GM21825 (cell line): ENCODE measurements around the gene EIF6.

Experiments
- ATAC-seq: cut with Tn5 transposase; IDR thresholded peaks from one replicate; pipeline ENCODE4 v1.9.1; 2021; ENCODE audit warnings: mild to moderate bottlenecking, moderate library complexity; ENCODE audit not compliant: unreplicated experiment

Gene EIF6

DNA sequence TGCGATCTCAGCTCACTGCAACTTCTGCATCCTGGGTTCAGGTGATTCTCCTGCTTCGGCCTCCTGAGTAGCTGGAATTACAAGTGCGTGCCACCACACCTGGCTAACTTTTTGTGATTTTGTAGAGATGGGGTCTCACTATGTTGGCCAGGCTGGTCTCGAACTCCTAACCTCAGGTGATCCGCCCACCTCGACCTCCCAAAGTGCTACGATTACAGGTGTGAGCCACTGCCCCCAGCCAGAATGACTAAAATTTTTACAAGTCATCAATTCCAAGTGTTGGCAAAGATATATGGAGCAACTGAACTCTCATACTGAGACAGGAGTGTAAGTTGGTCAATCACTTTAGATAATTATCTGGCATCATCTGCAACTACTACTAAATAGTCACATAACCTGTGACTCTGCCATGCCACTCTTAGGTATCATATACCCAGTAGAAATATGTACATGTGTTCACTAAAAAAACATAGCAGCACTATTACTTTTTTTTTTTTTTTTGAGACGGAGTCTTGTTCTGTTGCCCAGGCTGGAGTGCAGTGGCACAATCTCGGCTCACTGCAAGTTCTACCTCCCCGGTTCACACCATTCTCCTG, 3.0 kb downstream of the EIF6 start:
- ATAC-seq: no peak

DNA sequence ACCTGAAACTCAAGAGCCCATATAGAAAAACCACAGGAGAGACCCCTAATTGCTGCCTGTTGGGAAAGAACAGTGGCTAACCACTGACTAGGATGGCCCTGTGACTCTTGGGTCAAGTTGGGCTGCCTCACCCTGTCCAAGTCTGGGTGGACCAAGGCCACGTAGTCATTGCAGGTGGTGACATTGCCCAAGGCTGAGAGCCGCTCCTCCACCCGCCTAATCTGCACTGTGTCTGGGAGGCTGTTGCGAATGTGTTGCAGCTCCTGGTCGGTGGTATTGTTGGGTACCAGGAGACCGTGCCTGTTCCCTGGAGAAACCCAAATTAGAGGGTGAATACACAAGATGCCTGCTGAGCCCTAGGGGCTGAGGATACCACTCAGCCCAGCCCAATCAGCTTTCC, 4.0 kb downstream of the EIF6 start:
- no peak for ATAC-seq

DNA sequence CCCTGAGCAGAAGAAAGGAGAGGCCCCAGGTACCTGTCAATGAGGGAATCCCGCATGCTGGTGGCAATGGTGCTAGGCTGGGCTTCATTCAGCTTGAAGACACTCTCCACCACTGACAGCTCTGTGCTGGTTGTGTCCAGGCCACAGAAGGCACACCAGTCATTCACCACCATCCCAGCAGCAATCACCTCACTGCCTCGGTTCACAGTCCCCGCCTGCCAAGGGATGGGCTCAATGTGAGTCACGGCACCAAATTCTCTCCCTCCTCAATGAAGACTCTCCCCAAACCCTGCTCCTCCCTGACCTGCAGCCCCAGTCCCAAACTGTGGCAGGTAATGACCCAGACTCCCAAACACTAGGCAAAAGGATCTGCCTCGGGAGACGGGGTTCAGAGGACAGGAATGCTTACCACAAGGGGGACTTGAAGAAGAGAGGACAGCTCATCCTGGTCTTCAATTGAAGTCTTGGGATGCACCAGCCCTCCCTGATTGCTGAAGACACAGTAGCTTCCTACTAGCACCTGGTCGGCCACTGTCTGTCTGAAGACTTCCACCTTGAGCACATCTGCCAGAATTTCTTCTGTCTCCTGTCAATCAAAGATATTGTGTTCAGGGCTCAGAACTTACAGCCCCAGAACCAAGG, 4.9 kb downstream of the EIF6 start:
- no peak for ATAC-seq

DNA sequence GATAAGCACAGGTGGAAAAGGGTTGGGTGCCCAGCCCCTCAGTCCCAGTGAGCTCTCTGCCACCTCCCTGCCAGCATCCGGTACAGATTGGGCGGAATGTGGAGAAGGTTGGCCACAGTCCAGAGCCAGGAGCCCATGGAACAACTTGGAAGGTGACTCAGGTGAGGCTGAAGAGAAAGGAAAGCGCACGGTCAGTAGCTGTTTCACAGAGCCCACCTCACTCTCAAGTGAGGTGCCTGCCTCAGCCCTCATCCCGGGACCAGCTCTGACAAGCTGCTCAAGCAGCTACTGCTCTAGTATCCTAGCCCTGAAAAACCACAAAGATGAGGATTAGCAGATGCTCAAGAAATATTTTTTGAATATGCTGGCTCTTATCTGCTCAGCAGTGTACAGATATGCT, 5.5 kb downstream of the EIF6 start:
- no peak for ATAC-seq

DNA sequence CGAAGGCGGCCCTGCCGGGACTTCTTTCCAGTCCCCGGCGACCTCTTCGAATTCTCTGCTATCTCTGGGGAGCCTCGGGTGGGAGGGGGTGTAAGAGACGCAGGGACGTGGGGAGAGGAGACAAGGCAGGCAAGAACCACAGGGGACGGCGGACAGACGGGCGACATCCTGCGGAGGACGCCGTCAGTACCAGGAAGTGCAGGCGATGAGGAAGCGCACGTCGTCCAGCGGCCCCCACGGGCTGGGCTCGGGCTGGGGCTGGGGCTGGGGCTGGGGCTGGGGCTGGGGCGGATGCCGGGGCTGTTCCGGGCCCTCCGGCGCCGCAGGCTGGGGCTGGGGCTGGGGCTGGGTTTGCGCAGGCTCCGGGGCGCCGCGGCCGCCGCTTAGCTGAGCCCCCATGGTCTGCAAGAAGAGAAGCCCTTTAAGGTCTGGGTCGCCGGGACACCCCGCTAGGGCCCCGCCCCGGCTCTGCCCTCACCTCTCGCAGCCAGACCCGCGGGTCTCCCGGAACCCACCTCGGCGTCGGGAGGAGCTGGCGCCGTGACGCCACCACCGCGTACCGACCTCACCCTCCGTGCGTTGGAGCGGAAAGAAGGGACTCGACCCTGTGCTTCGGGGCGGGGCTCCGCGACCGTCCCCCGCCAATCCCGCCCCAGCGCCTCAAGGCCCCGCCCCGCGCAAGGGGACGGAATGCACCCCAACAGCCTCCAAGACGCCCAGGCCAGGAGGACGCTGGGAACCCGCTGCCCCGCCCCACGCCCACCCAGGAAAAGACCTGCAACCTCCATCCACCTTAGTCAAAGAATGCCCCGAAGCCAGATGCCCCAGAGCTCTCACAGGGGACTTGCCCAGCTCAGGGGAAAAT, 6.8 kb downstream of the EIF6 start, which contains the start of gene MMP24OS:
Gene MMP24OS, minus strand, starts transcription at position 592 of the 865 bp plus-strand sequence. Its CDS starts 193 bp downstream, at position 399.
- peak; percentile 83 for ATAC-seq

DNA sequence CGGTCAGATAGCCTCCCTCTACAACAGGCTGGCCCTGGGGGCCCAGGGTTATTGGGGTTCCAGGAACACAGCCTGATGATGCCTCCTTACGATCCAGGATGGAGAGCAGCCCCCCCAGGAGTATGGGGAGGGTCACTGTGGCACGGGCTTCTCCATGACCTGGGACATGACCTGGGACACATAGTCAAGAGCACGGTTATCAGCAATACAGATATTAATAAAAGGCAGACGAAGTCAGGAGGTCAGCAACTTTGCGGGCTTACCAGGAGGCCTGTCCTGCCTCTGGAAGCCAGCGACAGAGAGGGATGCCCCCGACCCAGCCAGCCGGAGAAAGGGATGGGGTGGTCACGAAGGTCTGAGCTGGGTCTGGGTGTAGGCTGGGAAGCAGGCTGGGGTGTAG, 7.4 kb downstream of the EIF6 start:
- ATAC-seq: no peak

DNA sequence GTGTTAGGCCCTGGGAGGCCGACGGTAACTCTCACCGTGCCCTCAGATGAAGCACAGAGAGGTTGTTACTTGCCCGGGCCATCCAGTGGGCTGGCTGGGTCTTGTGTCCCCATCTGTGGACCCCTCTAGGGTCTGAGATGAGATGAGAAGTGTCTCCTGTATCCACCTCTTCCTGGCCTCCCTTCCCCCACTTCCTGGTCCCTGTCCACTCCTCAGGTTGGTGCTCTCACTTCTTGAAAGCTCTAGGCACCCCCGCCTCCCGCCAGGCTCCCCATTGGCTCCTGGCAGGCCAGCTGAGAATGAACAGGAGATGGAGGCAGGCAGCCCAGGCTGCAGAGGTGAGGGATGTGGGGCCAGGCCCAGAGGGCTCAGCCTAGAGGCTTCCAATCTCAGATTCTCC, 8.2 kb downstream of the EIF6 start:
- ATAC-seq: no peak

DNA sequence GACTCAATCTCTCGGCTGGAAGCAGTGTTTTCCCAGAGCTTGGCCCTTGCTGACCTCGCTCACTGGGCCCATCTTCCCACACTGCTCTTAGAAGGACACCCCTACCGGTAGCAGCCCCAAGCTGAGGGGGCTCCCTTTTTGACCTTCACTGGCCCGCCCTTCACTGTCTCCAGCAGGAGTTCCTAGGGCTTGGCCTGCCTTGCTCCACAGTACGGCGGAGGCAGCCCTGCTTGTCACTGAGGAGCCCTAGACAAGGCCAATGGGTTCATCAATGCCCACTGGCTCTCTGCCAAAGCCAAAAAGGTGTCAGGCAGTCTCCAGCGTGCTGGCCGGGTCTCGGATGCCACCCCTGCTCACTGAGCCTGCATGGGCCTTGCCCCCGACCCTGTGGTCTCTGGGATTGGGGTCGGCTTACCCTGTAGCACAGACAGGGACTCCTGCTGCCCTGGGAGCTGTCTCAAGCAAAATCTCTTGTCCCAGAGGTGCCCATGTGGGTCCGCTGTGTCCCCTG, 8.8 kb downstream of the EIF6 start:
- ATAC-seq: no peak

DNA sequence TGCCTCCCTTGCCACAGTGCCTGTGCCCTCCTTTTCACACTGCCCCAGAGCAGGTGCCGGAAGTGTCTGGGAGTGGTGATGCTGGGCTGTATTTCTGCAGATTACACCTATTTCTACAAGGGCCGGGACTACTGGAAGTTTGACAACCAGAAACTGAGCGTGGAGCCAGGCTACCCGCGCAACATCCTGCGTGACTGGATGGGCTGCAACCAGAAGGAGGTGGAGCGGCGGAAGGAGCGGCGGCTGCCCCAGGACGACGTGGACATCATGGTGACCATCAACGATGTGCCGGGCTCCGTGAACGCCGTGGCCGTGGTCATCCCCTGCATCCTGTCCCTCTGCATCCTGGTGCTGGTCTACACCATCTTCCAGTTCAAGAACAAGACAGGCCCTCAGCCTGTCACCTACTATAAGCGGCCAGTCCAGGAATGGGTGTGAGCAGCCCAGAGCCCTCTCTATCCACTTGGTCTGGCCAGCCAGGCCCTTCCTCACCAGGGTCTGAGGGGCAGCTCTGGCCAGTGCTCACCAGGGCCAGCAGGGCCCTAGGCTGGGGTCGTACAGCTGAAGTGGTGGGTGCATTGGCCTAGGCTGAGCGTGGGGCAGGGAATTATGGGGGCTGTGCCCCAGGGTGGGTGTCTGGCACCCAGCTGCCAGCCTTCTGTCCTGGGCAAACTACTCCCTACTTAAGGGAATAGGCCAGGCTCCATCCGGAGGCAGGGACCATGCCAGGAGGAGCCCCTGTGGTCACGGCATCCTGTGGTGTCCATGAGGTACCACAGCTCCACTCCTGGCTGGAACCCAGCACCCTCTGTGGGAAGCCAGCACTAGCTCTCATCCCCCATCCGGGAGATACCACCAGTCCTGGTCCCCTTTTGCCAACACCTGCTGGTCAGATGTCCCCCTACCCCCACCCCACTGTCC, 10.1 kb downstream of the EIF6 start:
- no peak for ATAC-seq

DNA sequence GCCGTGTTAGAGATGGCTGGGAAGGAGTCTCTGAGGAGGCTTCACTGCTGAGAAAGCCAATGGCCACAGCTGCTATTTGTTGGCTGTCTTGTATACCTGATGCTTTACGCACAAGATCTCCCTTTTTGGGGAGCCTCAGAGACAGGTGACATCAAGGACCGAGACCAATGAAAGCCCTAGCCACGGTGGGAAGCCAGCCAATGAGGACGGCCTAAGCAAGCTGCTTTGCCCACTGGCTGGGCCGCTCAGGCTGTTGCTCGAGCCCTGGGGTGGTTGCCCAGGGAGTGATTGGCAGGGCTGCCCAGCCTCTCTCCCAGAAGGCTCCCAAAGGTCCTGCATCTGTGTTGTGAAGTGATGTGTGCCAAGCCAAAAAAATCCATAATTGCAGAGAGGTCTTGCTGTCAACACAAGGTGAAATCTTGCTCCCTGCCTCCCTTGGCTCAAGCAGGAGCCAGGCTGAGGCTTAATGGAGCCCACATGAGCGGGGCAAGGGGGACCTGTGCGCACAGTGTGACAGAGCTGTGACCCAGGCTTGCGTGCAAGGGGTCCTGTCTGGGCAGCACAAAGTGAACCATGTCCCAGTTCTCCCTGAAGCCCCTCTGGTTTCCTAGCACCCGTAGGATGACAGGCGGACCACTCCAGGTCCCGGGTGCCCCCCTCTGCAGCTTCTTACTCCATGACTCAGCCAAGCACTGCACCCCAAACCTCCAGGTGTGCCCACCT, 11.0 kb downstream of the EIF6 start:
- no peak for ATAC-seq

DNA sequence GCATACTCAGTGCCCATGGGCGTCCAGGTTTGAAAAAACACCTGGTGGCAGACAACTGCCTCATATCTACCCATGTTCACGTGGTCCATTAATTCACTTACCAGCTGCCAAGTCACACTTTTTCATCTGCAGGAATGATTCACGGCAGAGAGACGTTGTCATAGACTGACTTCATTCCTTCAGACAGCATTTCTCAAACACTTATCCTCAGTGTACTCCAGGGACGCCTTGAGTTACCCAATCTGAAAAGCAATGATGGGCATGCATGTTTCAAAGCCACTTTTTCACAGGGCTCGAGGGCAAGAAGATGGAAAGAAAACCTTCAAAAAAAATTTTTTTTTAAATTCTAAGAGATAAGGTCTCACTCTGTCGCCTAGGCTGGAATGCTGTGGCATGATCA, 12.7 kb downstream of the EIF6 start:
- ATAC-seq: no peak

DNA sequence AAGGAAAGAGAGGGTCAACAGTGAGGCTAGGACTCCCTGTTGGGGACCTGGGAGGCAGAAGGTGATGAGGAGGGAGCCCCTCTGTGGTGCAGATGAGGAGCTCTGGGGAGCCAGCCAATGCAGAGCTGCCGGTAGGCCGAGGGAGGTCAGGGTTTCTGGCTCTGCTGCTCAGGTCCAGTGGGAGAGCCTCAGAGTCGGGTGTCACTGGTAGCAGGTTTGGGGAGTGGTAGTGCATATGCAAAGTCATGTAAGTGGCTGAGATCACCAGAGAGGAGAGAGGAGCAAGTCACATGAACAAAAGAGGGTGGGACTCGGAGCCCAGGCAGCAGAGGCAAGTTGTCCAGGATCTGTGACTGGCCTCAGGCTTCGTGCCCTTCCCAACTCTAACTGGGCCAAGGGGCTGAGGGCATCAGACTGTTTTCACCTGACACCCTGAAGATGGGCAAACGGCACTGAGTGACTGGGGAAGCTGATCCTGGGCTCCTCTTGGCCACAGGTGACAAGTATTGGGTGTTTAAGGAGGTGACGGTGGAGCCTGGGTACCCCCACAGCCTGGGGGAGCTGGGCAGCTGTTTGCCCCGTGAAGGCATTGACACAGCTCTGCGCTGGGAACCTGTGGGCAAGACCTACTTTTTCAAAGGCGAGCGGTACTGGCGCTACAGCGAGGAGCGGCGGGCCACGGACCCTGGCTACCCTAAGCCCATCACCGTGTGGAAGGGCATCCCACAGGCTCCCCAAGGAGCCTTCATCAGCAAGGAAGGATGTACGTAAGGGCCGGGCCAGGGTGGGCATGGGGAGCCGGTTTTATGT, 13.3 kb downstream of the EIF6 start:
- ATAC-seq: no peak

DNA sequence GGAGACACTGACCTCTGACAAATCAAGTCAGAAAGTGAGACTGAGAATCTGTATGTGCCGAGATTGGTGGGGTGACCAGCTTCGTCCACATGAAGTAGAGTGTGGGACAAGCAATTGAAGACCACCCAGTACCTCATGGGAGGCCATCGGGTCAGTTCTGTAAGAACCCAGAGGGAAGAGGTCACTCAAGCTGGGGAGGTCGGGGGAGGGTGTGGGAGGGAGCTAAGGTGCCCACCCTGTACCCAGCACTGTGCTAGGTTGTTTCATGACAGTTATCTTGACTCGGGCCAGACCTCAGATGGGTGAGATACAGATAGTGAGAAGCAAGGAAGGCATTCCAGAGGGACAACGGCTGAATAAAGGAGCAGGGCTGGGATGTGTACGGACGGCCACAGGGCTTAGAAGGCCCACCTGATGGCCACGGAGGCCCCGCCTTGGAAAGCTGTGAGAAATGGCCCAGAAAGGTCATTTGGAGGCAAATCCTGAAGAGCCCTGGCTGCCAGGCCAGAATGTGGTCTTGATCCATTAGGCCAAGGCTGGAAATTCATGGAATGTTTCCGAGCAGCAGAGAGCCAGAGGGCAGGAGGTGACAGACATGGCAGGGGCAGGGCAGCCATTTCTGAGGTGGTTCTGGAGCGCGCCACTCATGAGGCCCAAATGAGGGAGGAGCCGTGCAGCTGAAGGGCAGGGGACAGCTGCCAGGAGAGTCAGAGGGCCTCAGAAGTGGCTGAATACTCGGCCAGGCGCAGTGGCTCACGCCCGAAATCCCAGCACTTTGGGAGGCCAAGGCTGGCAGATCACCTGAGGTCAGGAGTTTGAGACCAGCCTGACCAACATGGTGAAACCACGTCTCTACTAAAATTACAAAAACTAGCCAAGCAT, 14.3 kb downstream of the EIF6 start:
- ATAC-seq: no peak

DNA sequence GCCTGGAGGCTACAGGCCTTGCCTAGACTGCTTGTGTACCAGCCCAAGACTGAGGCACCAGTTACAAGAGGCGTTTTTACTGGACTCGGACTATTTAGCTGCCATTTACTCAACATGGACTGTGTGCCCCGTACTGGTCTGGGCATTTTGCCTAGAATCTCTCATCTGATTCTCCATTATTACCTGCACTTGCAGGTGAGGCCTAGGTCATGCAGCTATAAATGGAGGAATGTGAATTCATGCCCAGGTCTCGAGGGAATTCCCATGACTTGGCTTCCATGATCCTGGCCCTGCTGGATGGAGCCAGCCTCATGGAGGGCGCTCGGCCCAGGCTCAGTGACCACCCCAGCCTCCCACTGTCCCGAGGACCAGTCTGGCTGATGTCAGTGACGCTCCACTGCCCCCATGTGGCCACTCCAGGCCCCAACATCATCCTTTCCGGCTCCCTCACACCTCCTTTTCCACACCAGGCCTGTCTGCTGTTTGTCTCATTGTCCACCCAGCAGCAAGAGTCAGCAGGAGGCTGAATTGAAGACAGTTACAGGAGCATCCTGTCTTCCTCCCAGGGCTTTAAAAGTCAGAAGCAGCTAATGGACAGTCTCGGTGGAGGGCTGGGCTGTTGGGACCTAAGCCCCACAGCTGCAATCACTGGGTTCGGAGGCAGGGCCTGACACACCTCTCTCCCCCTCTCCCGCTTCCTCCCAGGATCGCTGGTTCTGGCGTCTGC, 15.4 kb downstream of the EIF6 start:
- no peak for ATAC-seq

DNA sequence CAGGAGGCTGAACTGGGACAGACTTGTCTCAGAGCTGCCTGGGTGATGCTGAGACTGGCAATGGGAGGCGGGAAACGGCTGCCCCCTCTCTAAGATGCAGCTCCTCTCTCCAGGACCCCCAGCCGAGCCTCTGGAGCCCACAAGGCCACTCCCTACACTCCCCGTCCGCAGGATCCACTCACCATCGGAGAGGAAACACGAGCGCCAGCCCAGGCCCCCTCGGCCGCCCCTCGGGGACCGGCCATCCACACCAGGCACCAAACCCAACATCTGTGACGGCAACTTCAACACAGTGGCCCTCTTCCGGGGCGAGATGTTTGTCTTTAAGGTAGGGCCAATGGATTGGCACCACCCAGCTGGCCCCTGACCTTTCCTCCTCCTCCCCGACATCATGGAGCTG, 17.5 kb downstream of the EIF6 start:
- no peak for ATAC-seq

DNA sequence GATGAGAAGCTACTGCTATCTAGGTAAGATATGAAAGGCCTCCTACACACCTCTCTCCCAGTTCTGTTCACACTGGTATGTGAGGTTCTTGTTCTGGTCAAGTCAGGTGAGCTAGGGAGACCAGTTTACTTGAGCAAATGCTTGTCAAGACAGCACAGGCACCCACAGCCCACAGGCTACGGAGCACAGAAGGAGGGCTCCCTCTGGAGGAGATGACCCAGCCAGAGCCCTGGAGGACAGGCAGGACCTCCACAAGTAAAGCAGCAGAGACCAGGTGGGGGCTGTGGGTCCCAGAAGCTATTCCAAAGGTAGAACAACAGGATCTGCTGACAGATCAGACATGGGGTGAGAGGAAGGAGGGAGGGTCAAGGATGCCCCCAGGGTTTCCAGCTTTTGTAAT, 19.8 kb downstream of the EIF6 start:
- ATAC-seq: no peak

DNA sequence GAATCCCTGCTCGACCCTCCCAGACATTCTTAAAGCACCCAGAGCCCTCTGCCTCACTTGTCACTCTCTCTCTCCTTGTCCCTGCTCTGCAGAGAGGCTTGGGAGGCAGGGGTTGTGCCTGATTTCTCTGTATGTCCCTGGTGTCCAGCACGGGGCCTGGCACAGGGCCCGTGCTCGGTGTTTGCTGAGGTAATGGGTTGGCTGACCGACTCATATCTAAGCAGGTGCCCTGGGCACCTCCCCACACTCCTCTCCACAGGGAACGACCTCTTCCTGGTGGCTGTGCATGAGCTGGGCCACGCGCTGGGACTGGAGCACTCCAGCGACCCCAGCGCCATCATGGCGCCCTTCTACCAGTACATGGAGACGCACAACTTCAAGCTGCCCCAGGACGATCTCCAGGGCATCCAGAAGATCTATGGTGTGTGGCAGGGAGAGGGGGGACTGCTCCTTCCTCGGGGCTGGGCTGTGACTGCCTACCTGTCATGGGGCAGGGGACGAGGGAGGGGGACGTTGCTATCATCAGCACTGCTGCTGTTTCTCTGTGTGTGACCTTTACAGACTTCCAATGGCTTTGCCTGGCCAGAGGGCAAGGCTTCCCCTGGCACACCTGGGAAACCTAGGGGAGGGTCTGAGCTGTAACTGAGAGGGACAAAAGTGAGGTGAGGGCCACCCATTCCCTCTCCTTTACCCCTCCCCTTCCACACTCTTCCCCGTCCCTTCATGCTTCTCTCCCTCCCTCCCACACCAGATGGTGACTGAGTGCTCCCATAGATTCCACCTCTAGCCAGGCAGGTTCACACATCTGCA, 20.8 kb downstream of the EIF6 start:
- no peak for ATAC-seq
